Liver (tissue), 9 donors: ENCODE data around the gene TMEM238L. TPM values are rescaled to one million over a fixed set of nuclear protein-coding genes. Genes with fewer than 3 reads are reported as not detected.

Source experiments
- DNase-seq: peaks from one replicate; pipeline ENCODE4 v3.0.0-alpha.2; 2017; ENCODE audit warnings: low spot score
- H3K27ac ChIP-seq, 2 donors: one replicate each; pipeline ENCODE4 v1.7.0; 2013; ENCODE audit warnings: inconsistent platforms in 2 of 2, low read length in 2 of 2, control low read depth in 1 of 2, low read depth in 1 of 2, mild to moderate bottlenecking in 1 of 2
- H3K27me3 ChIP-seq, 4 donors: one replicate each; pipeline versions ENCODE4 v1.6.1 to v1.7.0; 2013; ENCODE audit warnings: low read length in 3 of 4, inconsistent platforms in 1 of 4, mild to moderate bottlenecking in 1 of 4, moderate library complexity in 1 of 4; ENCODE audit not compliant: control insufficient read depth in 4 of 4, insufficient read depth in 4 of 4
- H3K36me3 ChIP-seq, 4 donors: one replicate each; pipeline versions ENCODE4 v1.6.1 to v1.7.0; 2013; ENCODE audit warnings: low read length in 3 of 4, mild to moderate bottlenecking in 3 of 4, low read depth in 1 of 4, moderate library complexity in 1 of 4; ENCODE audit not compliant: control insufficient read depth in 4 of 4, insufficient read depth in 3 of 4
- H3K4me1 ChIP-seq, 4 donors: one replicate each; pipeline versions ENCODE4 v1.6.1 to v1.7.0; 2013; ENCODE audit warnings: low read length in 3 of 4, mild to moderate bottlenecking in 3 of 4, moderate library complexity in 1 of 4; ENCODE audit not compliant: control insufficient read depth in 4 of 4, insufficient read depth in 4 of 4
- H3K4me3 ChIP-seq, 3 donors: one replicate each; pipeline versions ENCODE4 v1.6.1 to v1.7.0; 2013; ENCODE audit warnings: low read length in 3 of 3, control low read depth in 1 of 3, low read depth in 1 of 3, mild to moderate bottlenecking in 1 of 3
- H3K9ac ChIP-seq, 2 donors: one replicate each; pipeline ENCODE4 v1.7.0; 2013; ENCODE audit warnings: low read length in 2 of 2, mild to moderate bottlenecking in 2 of 2, moderate library complexity in 2 of 2, control low read depth in 1 of 2, low read depth in 1 of 2
- H3K9me3 ChIP-seq, 4 donors: one replicate each; pipeline versions ENCODE4 v1.6.1 to v1.7.0; 2013; ENCODE audit warnings: low read length in 3 of 4; ENCODE audit not compliant: control insufficient read depth in 4 of 4
- ATF3 ChIP-seq: IDR thresholded peaks from 2 replicates; pipeline ENCODE4 v1.6.1; 2016; ENCODE audit warnings: antibody characterized with exemption
- CTCF ChIP-seq: fragments of 150-350 bp; IDR thresholded peaks from 2 replicates; pipeline ENCODE4 v1.5.1; 2017; ENCODE audit warnings: improper control_type of control experiment, low read depth, low read length; ENCODE audit not compliant: missing input control
- EGR1 ChIP-seq, 2 donors: IDR thresholded peaks; 2 replicates each; pipeline ENCODE4 v1.6.1; 2016 to 2018; ENCODE audit warnings: antibody characterized with exemption in 2 of 2, low read depth in 2 of 2
- FOXA1 ChIP-seq: IDR thresholded peaks from 2 replicates; pipeline ENCODE4 v1.6.1; 2016; ENCODE audit warnings: antibody characterized with exemption
- GABPA ChIP-seq, 2 donors: IDR thresholded peaks in 1 of 2; conservative IDR thresholded peaks in 1 of 2; 2 replicates each; pipeline ENCODE4 v1.6.1; 2016; ENCODE audit warnings: antibody characterized with exemption in 2 of 2, mild to moderate bottlenecking in 1 of 2, moderate library complexity in 1 of 2
- HNF4A ChIP-seq, 2 donors: conservative IDR thresholded peaks; 2 replicates each; pipeline ENCODE4 v1.6.1; 2016; ENCODE audit warnings: antibody characterized with exemption in 2 of 2, mild to moderate bottlenecking in 2 of 2
- HNF4G ChIP-seq: IDR thresholded peaks from 2 replicates; pipeline ENCODE4 v1.6.1; 2016; ENCODE audit warnings: antibody characterized with exemption
- JUND ChIP-seq, 2 donors: IDR thresholded peaks; 2 replicates each; pipeline ENCODE4 v1.6.1; 2016; ENCODE audit warnings: antibody characterized with exemption in 2 of 2
- NR2F2 ChIP-seq: IDR thresholded peaks from 2 replicates; pipeline ENCODE4 v1.6.1; 2016; ENCODE audit warnings: antibody characterized with exemption
- RAD21 ChIP-seq, 2 donors: IDR thresholded peaks; 2 replicates each; pipeline ENCODE4 v1.6.1; 2016; ENCODE audit warnings: antibody characterized with exemption in 2 of 2, mild to moderate bottlenecking in 2 of 2
- REST ChIP-seq: IDR thresholded peaks from 2 replicates; pipeline ENCODE4 v1.6.1; 2016; ENCODE audit warnings: antibody characterized with exemption, mild to moderate bottlenecking
- RXRA ChIP-seq, 2 donors: IDR thresholded peaks; 2 replicates each; pipeline ENCODE4 v1.6.1; 2017 to 2018; ENCODE audit warnings: antibody characterized with exemption in 2 of 2, mild to moderate bottlenecking in 1 of 2
- SP1 ChIP-seq: IDR thresholded peaks from 2 replicates; pipeline ENCODE4 v1.6.1; 2018; ENCODE audit warnings: antibody characterized with exemption, mild to moderate bottlenecking
- TAF1 ChIP-seq: conservative IDR thresholded peaks from 2 replicates; pipeline ENCODE4 v1.6.1; 2016; ENCODE audit warnings: antibody characterized with exemption, mild to moderate bottlenecking
- YY1 ChIP-seq: IDR thresholded peaks from 2 replicates; pipeline ENCODE4 v1.6.1; 2016; ENCODE audit warnings: antibody characterized with exemption, mild to moderate bottlenecking
- WGBS: extraction: QIAGEN DNeasy Blood & Tissue Kit; methylation state at CpG from one replicate; pipeline ENCODE4 v1.1.7; 2013; 5-methylcytosine and 5-hydroxymethylcytosine counted together
- polyA plus RNA-seq, 2 donors: library from polyadenylated mRNA; stranded (reverse) in 1 of 2; unstranded in 1 of 2; fragments of 200-250 nt in 1 of 2; fragments of >200 nt in 1 of 2; fragmentation: Nextera tagmentation in 1 of 2; extraction: Ambion mirVana in 1 of 2; gene quantifications; one replicate each; pipeline versions ENCODE4 v1.2.1 to v1.2.3, GENCODE V29; 2013 to 2015
- total RNA-seq, 2 donors: library from RNA; depleted of rRNA; stranded (reverse); fragments of >200 nt; gene quantifications; one replicate each; pipeline ENCODE4 v1.2.3, GENCODE V29; 2014
- TF ChIP-seq, protein P1 (sequence below): IDR thresholded peaks from 2 replicates; pipeline ENCODE4 v1.6.1; 2016; ENCODE audit warnings: antibody characterized with exemption
- donor health status: healthy.
- donor health status: healthy.
- donor health status: healthy.
- donor health status: healthy.
- donor health status: healthy.

TMEM238L gene
- total and polyA plus RNA-seq, 4 donors = 0.85 to 4.2 (median 1.2) TPM; not detected in 1

DNA sequence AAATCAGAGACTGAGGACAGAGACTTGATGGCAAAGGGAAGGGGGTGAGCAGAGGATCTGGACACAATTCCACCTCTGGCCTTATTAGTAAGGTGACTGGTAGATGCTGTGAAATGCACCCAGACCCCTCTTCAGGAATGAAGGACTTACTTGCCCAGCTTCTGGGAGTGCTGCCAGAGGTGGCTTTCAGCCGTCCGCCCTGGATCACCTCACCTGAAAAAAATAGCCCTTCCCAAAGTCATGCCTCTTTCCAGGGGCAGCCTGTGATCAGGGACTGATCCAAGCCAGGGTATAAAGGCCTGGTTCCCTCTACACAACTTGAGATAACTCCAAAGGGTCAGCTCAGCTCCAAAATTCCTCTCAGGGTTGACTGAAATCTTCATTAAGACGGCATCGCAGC is 53.7 kb downstream of the TMEM238L start:
- 74% methylated on average over 4 of the region's 4 CpGs for WGBS
- Histone ChIP-seq H3K27me3 (no peaks in the 10 kb centered on the region), H3K4me1 (peaks cover 0 to 19% (median 3%) of the 10 kb centered on the region in 4 donors), H3K36me3 (peaks cover 0 to 3% (median 0%) of the 10 kb centered on the region in 4 donors), H3K9ac (no peak overlapping the region), H3K9me3 (no peaks in the 10 kb centered on the region), H3K4me3 (no peak overlapping the region), H3K27ac (no peak overlapping the region)
- DNase-seq = no peak
- TF ChIP-seq JUND (IDR thresholded peaks at IDR 0.05) (no peak), HNF4G (no peak), YY1 (no peak), GABPA (IDR thresholded peaks at IDR 0.05 in 1 of 2, conservative IDR thresholded peaks at IDR 0.05 in 1 of 2) (no peak), TAF1 (no peak), EGR1 (IDR thresholded peaks at IDR 0.05; ENCODE audit: low read depth in 2 of 2) (no peak), REST (no peak), RXRA (IDR thresholded peaks at IDR 0.05) (no peak), ATF3 (no peak), RAD21 (IDR thresholded peaks at IDR 0.05) (no peak), HNF4A (conservative IDR thresholded peaks at IDR 0.05) (no peak), FOXA1 (no peak)

GRCh38 chr17:10748531-10749181 is 55.2 kb downstream of the TMEM238L start:
- H3K27ac ChIP-seq = no peak overlapping the region
- no peak for DNase-seq
- H3K9ac ChIP-seq = no peak overlapping the region
- H3K36me3 ChIP-seq = no peaks in the 10 kb centered on the region
- TF ChIP-seq NR2F2 (no peak), SP1 (no peak), CTCF (no peak), TAF1 (no peak), RXRA (IDR thresholded peaks at IDR 0.05) (no peak), RAD21 (IDR thresholded peaks at IDR 0.05) (no peak), HNF4G (no peak), GABPA (IDR thresholded peaks at IDR 0.05 in 1 of 2, conservative IDR thresholded peaks at IDR 0.05 in 1 of 2) (no peak), JUND (IDR thresholded peaks at IDR 0.05) (no peak), ATF3 (no peak), REST (no peak), HNF4A (conservative IDR thresholded peaks at IDR 0.05) (no peak), EGR1 (IDR thresholded peaks at IDR 0.05; ENCODE audit: low read depth in 2 of 2) (no peak), YY1 (no peak)
- TF ChIP-seq, protein P1, sequence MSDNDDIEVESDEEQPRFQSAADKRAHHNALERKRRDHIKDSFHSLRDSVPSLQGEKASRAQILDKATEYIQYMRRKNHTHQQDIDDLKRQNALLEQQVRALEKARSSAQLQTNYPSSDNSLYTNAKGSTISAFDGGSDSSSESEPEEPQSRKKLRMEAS = no peak
- WGBS = 75% methylated on average over 9 of the region's 9 CpGs
- no peaks in the 10 kb centered on the region for H3K27me3 ChIP-seq
- no peak overlapping the region for H3K4me3 ChIP-seq
- peaks cover 0 to 17% (median 1%) of the 10 kb centered on the region in 4 donors for H3K4me1 ChIP-seq
- no peaks in the 10 kb centered on the region for H3K9me3 ChIP-seq
